GM12891 (cell line): ENCODE results near the gene XPA.

Experiments used
- POLR2A ChIP-seq: IDR thresholded peaks from 2 replicates; pipeline ENCODE4 v1.6.1; 2011; ENCODE audit warnings: low read depth, low read length, control low read depth
- POLR2AphosphoS5 ChIP-seq: IDR thresholded peaks from 2 replicates; pipeline ENCODE4 v1.6.1; 2011; ENCODE audit warnings: low read depth, low read length, control low read depth
- TAF1 ChIP-seq: IDR thresholded peaks from 2 replicates; pipeline ENCODE4 v1.6.1; 2011; ENCODE audit warnings: low read depth, low read length, control low read depth

- no peak for TF ChIP-seq POLR2A
- no peak for TF ChIP-seq TAF1
- TF ChIP-seq POLR2AphosphoS5: no peak
These were observed 58.5 kb downstream of the XPA start for GRCh38 chr9:97638666-97639065.
